Ishikawa (cell line): ENCODE data around the gene ATP1A1.

Experiments used
- CEBPB ChIP-seq: IDR thresholded peaks from 2 replicates; pipeline ENCODE4 v1.6.1; 2012
- CREB1 ChIP-seq: IDR thresholded peaks from 2 replicates; pipeline ENCODE4 v1.6.1; 2012; ENCODE audit warnings: low read depth
- EGR1 ChIP-seq: IDR thresholded peaks from 2 replicates; pipeline ENCODE4 v1.6.1; 2012
- EP300 ChIP-seq: IDR thresholded peaks from 2 replicates; pipeline ENCODE4 v1.6.1; 2012; ENCODE audit warnings: borderline replicate concordance
- FOXM1 ChIP-seq: IDR thresholded peaks from 2 replicates; pipeline ENCODE4 v1.6.1; 2012; ENCODE audit warnings: low read depth, borderline replicate concordance
- NFIC ChIP-seq: IDR thresholded peaks from 2 replicates; pipeline ENCODE4 v1.6.1; 2012
- RAD21 ChIP-seq: IDR thresholded peaks from 2 replicates; pipeline ENCODE4 v1.6.1; 2012; ENCODE audit warnings: low read depth
- TCF12 ChIP-seq: IDR thresholded peaks from 2 replicates; pipeline ENCODE4 v1.6.1; 2012; ENCODE audit warnings: low read depth
- TEAD4 ChIP-seq: IDR thresholded peaks from 2 replicates; pipeline ENCODE4 v1.6.1; 2012
- YY1 ChIP-seq: IDR thresholded peaks from 2 replicates; pipeline ENCODE4 v1.6.1; 2012; ENCODE audit warnings: low read depth
- TF ChIP-seq, protein P1 (sequence below): IDR thresholded peaks from 2 replicates; pipeline ENCODE4 v1.6.1; 2012; ENCODE audit warnings: low read depth, mild to moderate bottlenecking
- TF ChIP-seq, protein P2 (sequence below): IDR thresholded peaks from 2 replicates; pipeline ENCODE4 v1.6.1; 2012

DNA sequence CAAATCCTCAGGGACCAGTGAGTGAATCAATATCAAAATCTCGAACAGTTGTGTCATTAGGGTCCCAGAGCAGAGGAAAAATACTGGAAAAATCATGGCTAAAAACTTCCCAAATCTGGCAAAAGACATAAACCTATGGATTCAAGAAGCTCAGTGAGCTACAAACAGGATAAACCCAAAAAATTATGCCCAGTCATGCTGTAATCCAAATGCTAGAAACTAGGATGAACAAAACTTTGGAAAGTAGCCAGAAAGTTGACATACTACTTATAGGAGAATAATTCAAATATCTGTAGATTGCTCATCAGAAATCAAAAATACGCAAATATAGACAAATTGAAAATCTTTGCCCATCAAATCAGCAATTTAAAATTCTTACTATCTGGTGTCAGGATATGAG, 34.6 kb upstream of the ATP1A1 start:
- TF ChIP-seq NFIC (no peak), EP300 (no peak), CEBPB (no peak), TCF12 (no peak), FOXM1 (no peak), RAD21 (no peak), EGR1 (no peak), CREB1 (no peak), TEAD4 (no peak), YY1 (no peak)
- TF ChIP-seq, protein P1, sequence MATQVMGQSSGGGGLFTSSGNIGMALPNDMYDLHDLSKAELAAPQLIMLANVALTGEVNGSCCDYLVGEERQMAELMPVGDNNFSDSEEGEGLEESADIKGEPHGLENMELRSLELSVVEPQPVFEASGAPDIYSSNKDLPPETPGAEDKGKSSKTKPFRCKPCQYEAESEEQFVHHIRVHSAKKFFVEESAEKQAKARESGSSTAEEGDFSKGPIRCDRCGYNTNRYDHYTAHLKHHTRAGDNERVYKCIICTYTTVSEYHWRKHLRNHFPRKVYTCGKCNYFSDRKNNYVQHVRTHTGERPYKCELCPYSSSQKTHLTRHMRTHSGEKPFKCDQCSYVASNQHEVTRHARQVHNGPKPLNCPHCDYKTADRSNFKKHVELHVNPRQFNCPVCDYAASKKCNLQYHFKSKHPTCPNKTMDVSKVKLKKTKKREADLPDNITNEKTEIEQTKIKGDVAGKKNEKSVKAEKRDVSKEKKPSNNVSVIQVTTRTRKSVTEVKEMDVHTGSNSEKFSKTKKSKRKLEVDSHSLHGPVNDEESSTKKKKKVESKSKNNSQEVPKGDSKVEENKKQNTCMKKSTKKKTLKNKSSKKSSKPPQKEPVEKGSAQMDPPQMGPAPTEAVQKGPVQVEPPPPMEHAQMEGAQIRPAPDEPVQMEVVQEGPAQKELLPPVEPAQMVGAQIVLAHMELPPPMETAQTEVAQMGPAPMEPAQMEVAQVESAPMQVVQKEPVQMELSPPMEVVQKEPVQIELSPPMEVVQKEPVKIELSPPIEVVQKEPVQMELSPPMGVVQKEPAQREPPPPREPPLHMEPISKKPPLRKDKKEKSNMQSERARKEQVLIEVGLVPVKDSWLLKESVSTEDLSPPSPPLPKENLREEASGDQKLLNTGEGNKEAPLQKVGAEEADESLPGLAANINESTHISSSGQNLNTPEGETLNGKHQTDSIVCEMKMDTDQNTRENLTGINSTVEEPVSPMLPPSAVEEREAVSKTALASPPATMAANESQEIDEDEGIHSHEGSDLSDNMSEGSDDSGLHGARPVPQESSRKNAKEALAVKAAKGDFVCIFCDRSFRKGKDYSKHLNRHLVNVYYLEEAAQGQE, result no peak
- TF ChIP-seq, protein P2, sequence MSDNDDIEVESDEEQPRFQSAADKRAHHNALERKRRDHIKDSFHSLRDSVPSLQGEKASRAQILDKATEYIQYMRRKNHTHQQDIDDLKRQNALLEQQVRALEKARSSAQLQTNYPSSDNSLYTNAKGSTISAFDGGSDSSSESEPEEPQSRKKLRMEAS, result no peak
